GM23338 (cell line): ENCODE data around the gene RNF32. TPM values are rescaled to one million over a fixed set of nuclear protein-coding genes. Genes with fewer than 3 reads are reported as not detected.

Source experiments
- ATAC-seq: fragments of 200-7000 bp; cut with Tn5 transposase; 3 replicates; pipeline ENCODE4 v1.9.1; 2020
- DNase-seq: peaks from one replicate; pipeline ENCODE4 v3.0.0-alpha.2; 2015; ENCODE audit warnings: low spot score
- H2AFZ ChIP-seq: fragments of 200-600 bp; sonication (generic); 2 replicates; pipeline ENCODE4 v1.8.0; 2016; ENCODE audit warnings: antibody characterized with exemption, mild to moderate bottlenecking, moderate library complexity
- H3F3A ChIP-seq: fragments of 200-600 bp; sonication (generic); replicated peaks from 2 replicates; pipeline ENCODE4 v1.8.0; 2017; ENCODE audit warnings: antibody characterized with exemption, mixed run types, low read depth
- H3K27ac ChIP-seq: fragments of 200-600 bp; sonication (generic); 2 replicates; pipeline ENCODE4 v1.6.1; 2016; ENCODE audit warnings: low read depth
- H3K27me3 ChIP-seq: fragments of 200-600 bp; sonication (generic); 2 replicates; pipeline ENCODE4 v1.8.0; 2016; ENCODE audit warnings: mild to moderate bottlenecking, mixed run types, moderate library complexity; ENCODE audit not compliant: insufficient read depth
- H3K36me3 ChIP-seq: fragments of 200-600 bp; sonication (generic); 2 replicates; pipeline ENCODE4 v1.8.0; 2016; ENCODE audit warnings: mild to moderate bottlenecking; ENCODE audit not compliant: insufficient read depth
- H3K4me1 ChIP-seq: fragments of 200-600 bp; sonication (generic); 2 replicates; pipeline ENCODE4 v1.8.0; 2016; ENCODE audit warnings: mild to moderate bottlenecking, moderate library complexity; ENCODE audit not compliant: insufficient read depth
- H3K4me2 ChIP-seq: fragments of 200-600 bp; sonication (generic); 2 replicates; pipeline ENCODE4 v1.7.1; 2017; ENCODE audit warnings: mixed run types
- H3K4me3 ChIP-seq: fragments of 200-600 bp; sonication (generic); 2 replicates; pipeline ENCODE4 v1.6.1; 2016; ENCODE audit warnings: mixed run types
- H3K79me2 ChIP-seq: fragments of 200-600 bp; sonication (generic); replicated peaks from 2 replicates; pipeline ENCODE4 v1.8.0; 2017; ENCODE audit warnings: mild to moderate bottlenecking; ENCODE audit not compliant: insufficient read depth
- H3K9me2 ChIP-seq: fragments of 200-600 bp; sonication (generic); 2 replicates; pipeline ENCODE4 v1.8.0; 2017; ENCODE audit not compliant: insufficient read depth
- H4K20me1 ChIP-seq: fragments of 200-600 bp; sonication (generic); replicated peaks from 2 replicates; pipeline ENCODE4 v1.8.0; 2017; ENCODE audit warnings: mild to moderate bottlenecking; ENCODE audit not compliant: insufficient read depth
- H3K27ac Mint-ChIP-seq: 2 replicates; pipeline ENCODE4 v1.8.0; 2020; ENCODE audit warnings: inconsistent platforms, mild to moderate bottlenecking, moderate library complexity, mixed read lengths
- H3K27me3 Mint-ChIP-seq: 3 replicates; pipeline ENCODE4 v1.8.0; 2022; ENCODE audit warnings: low read depth, mild to moderate bottlenecking, moderate library complexity, mixed read lengths, inconsistent platforms; ENCODE audit not compliant: insufficient read depth, poor library complexity
- H3K36me3 Mint-ChIP-seq: 3 replicates; pipeline ENCODE4 v1.8.0; 2021; ENCODE audit warnings: low read depth, mild to moderate bottlenecking, inconsistent platforms, moderate library complexity, mixed read lengths
- H3K4me1 Mint-ChIP-seq: 3 replicates; pipeline ENCODE4 v1.8.0; 2020; ENCODE audit warnings: mild to moderate bottlenecking, inconsistent platforms, mixed read lengths
- H3K4me3 Mint-ChIP-seq: 3 replicates; pipeline ENCODE4 v1.8.0; 2021; ENCODE audit warnings: moderate library complexity, mild to moderate bottlenecking, inconsistent platforms, mixed read lengths
- H3K9me3 Mint-ChIP-seq: 3 replicates; pipeline ENCODE4 v1.8.0; 2020; ENCODE audit warnings: moderate library complexity, mild to moderate bottlenecking, inconsistent platforms, mixed read lengths
- CREB1 ChIP-seq: fragments of 250-450 bp; sonication (Bioruptor Pico); IDR thresholded peaks from 2 replicates; pipeline ENCODE4 v1.5.0; 2020; ENCODE audit warnings: low read depth, mild to moderate bottlenecking, moderate library complexity
- CTCF ChIP-seq, 2 experiments: fragments of 200-600 bp in 1 of 2; sonication (generic) in 1 of 2; conservative IDR thresholded peaks; 2 replicates each; pipeline versions ENCODE4 v1.5.1 to v1.6.1; 2016 to 2017; ENCODE audit warnings: antibody characterized with exemption in 2 of 2, low read depth in 2 of 2, mild to moderate bottlenecking in 2 of 2, moderate library complexity in 1 of 2
- ETS1 ChIP-seq: IDR thresholded peaks from 2 replicates; pipeline ENCODE4 v1.6.1; 2016; ENCODE audit warnings: antibody characterized with exemption
- EZH2 ChIP-seq: fragments of 200-600 bp; sonication (generic); IDR thresholded peaks from one replicate; pipeline ENCODE4 v1.8.0; 2017; ENCODE audit warnings: antibody characterized with exemption, mild to moderate bottlenecking, low read depth; ENCODE audit not compliant: unreplicated experiment
- EZH2phosphoT487 ChIP-seq: fragments of 200-600 bp; sonication (generic); IDR thresholded peaks from one replicate; pipeline ENCODE4 v1.8.1; 2018; ENCODE audit warnings: antibody characterized with exemption; ENCODE audit not compliant: unreplicated experiment
- JUNB ChIP-seq: IDR thresholded peaks from one replicate; pipeline ENCODE4 v1.6.1; 2016; ENCODE audit warnings: antibody characterized with exemption; ENCODE audit not compliant: unreplicated experiment
- NANOG ChIP-seq: IDR thresholded peaks from 2 replicates; pipeline ENCODE4 v1.6.1; 2016; ENCODE audit warnings: antibody characterized with exemption, borderline replicate concordance
- POLR2AphosphoS5 ChIP-seq: IDR thresholded peaks from 2 replicates; pipeline ENCODE4 v1.6.1; 2016; ENCODE audit warnings: antibody characterized with exemption, low read depth
- REST ChIP-seq: IDR thresholded peaks from one replicate; pipeline ENCODE4 v1.6.1; 2018; ENCODE audit warnings: antibody characterized with exemption; ENCODE audit not compliant: unreplicated experiment
- STAT1 ChIP-seq: IDR thresholded peaks from one replicate; pipeline ENCODE4 v1.6.1; 2016; ENCODE audit warnings: antibody characterized with exemption; ENCODE audit not compliant: unreplicated experiment
- ZNF114 ChIP-seq: fragments of 250-450 bp; sonication (Bioruptor Pico); IDR thresholded peaks from 2 replicates; pipeline ENCODE4 v1.5.0; 2020; ENCODE audit warnings: mild to moderate bottlenecking, moderate library complexity
- ZNF331 ChIP-seq: fragments of 250-450 bp; sonication (Bioruptor Pico); IDR thresholded peaks from 2 replicates; pipeline ENCODE4 v1.5.0; 2020; ENCODE audit warnings: low read depth, mild to moderate bottlenecking, moderate library complexity
- polyA plus RNA-seq: library from polyadenylated mRNA; unstranded; fragments of >200 nt; fragmentation: Nextera tagmentation; extraction: Ambion mirVana; gene quantifications from 2 replicates; pipeline ENCODE4 v1.2.1, GENCODE V29; 2016
- total RNA-seq: library from RNA; depleted of rRNA; stranded (reverse); fragments of >200 nt; shearing (Covaris generic); gene quantifications from 2 replicates; pipeline ENCODE4 v1.2.3, GENCODE V29; 2014

The RNF32 gene
- total and polyA plus RNA-seq, 2 experiments from 2014 or later, result 0.56 to 2.0 TPM

DNA sequence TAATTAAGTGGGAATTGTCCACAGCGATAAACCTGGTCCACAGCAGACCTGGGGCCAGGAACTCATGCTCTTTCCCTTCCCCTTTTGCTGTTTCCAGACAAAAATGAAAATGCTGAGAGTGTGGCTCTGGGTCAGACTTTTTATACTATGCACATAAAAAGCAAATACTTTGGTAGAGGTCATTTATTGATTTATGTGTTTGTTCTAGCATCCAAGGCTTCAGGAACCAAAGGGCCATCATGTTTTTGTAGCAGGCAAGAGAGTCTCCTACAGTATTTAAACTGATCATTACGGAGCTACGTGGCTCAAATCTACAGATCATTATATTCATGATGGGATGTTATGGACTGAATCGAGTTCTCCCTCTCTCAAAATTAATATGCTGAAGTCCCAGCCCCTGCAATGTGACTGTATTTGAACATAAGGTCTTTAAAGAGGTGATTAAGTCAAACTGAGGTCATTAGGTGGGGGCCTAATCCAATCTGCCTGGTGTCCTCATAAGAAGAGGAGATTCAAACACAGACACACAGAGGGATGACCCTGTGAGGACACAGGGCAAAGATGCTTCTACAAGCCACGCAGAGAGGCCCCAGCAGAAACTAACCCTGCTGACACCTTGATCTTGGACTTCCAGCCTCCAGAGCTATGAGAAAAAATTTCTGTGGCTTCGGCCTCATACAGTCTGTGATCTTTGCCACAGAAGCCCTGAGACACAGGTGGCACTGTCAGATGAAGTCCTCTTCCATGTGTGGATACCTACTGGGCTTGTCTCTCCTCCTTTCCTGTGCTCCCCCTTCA, 46.1 kb upstream of the RNF32 start (continued):
- TF ChIP-seq REST (no peak), CREB1 (no peak), EZH2phosphoT487 (no peak), NANOG (no peak), ZNF114 (CRISPR knock-in tag) (no peak), ZNF331 (no peak)

- Mint-ChIP-seq H3K27ac (no peak overlapping the region), H3K9me3 (no peaks in the 10 kb centered on the region), H3K36me3 (no peaks in the 10 kb centered on the region), H3K4me1 (peaks cover 12% of the 10 kb centered on the region; the same call in 2 of the 3 replicates), H3K27me3 (peaks cover 6% of the 10 kb centered on the region), H3K4me3 (no peak overlapping the region)
- Histone ChIP-seq H3K27me3 (no peaks in the 10 kb centered on the region), H3K4me2 (no peak overlapping the region), H3K4me1 (no peaks in the 10 kb centered on the region), H3F3A (no peaks in the 10 kb centered on the region), H2AFZ (no peak overlapping the region), H3K9me2 (no peaks in the 10 kb centered on the region), H3K79me2 (no peaks in the 10 kb centered on the region), H4K20me1 (no peaks in the 10 kb centered on the region), H3K27ac (no peak overlapping the region), H3K36me3 (no peaks in the 10 kb centered on the region), H3K4me3 (no peak overlapping the region)
- ATAC-seq, result no peak
- TF ChIP-seq POLR2AphosphoS5, result no peak
- no peak for TF ChIP-seq ZNF114 (CRISPR knock-in tag)
- no peak for TF ChIP-seq ZNF331
- TF ChIP-seq CREB1, result no peak
- DNase-seq, result no peak
These were observed 40.1 kb upstream of the RNF32 start for GRCh38 chr7:156600496-156600895.

- no peak overlapping the region for H3K4me3 ChIP-seq
- no peaks in the 10 kb centered on the region for H3K36me3 Mint-ChIP-seq
- DNase-seq (no peak), ATAC-seq (no peak)
- no peaks in the 10 kb centered on the region for H3K9me2 ChIP-seq
- no peaks in the 10 kb centered on the region for H4K20me1 ChIP-seq
- H3F3A ChIP-seq, result no peaks in the 10 kb centered on the region
- no peak overlapping the region for H3K27ac ChIP-seq
- H3K27me3 ChIP-seq, result no peaks in the 10 kb centered on the region
- H3K27ac Mint-ChIP-seq, result no peak overlapping the region
- H3K4me2 ChIP-seq, result no peak overlapping the region
- H3K79me2 ChIP-seq, result no peaks in the 10 kb centered on the region
- H3K27me3 Mint-ChIP-seq, result peaks cover 5% of the 10 kb centered on the region
- no peak overlapping the region for H2AFZ ChIP-seq
- no peak overlapping the region for H3K4me3 Mint-ChIP-seq
- H3K9me3 Mint-ChIP-seq, result no peaks in the 10 kb centered on the region
- H3K4me1 Mint-ChIP-seq, result peaks cover 12% of the 10 kb centered on the region
- H3K36me3 ChIP-seq, result no peaks in the 10 kb centered on the region
- no peaks in the 10 kb centered on the region for H3K4me1 ChIP-seq
- TF ChIP-seq EZH2phosphoT487, result no peak
- TF ChIP-seq STAT1, result no peak
- TF ChIP-seq EZH2, result no peak
- no peak for TF ChIP-seq NANOG
- TF ChIP-seq CREB1, result no peak
- no peak for TF ChIP-seq ETS1
- TF ChIP-seq JUNB, result no peak
- no peak for TF ChIP-seq CTCF (conservative IDR thresholded peaks at IDR 0.05; ENCODE audit: low read depth in 2 of 2)
- no peak for TF ChIP-seq REST
- no peak for TF ChIP-seq POLR2AphosphoS5
- no peak for TF ChIP-seq ZNF331
These were observed 38.3 kb upstream of the RNF32 start for GRCh38 chr7:156602283-156602682.
